ENCODE results near the gene KRTCAP2. TPM values are rescaled to one million over a fixed set of nuclear protein-coding genes. Genes with fewer than 3 reads are reported as not detected.
A peak's percentile ranks its signal among the peaks of the same experiment; 100 is the strongest.
"Not testable (repeated sequence)": the region's sequence is repeated elsewhere in the genome, so short reads cannot be mapped to it uniquely, and the experiment has no call there.

KRTCAP2 gene
- total RNA-seq, 2 experiments from 2014 or later = 170 to 190 TPM

DNA sequence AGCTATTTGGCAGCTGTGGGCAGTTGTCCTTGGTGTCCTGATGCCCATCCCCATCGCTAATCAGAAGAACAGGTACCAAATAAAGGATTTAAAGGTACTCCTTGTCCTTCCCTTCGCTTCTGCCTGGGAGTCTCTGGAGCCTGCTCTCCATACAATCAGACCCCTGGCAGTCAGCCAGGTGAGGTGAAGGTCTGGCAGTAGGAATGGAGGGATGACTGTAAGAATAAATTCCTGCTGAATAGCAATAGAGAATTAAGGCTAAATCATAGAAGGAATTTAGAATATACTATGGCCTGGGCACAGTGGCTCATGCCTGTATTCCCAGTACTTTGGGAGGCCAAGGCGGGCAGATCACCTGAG is 25.4 kb upstream of the KRTCAP2 start:
- Mint-ChIP-seq H3K4me3 (no peak overlapping the region), H3K4me1 (ENCODE audit: low read depth) (peaks cover 24% of the 10 kb centered on the region), H3K9me3 (ENCODE audit: insufficient read depth) (no peaks in the 10 kb centered on the region), H3K27me3 (ENCODE audit: low read depth) (no peaks in the 10 kb centered on the region), H3K27ac (no peak overlapping the region), H3K36me3 (ENCODE audit: low read depth) (no peaks in the 10 kb centered on the region)
- no peak for DNase-seq
- ChIA-PET CTCF (interaction anchor here (4.0 kb wide), 1 partner anchor 8 kb away, joined by 14 read pairs; the partner anchor contains the start of gene THBS3), POLR2A (no interaction called here)
- ATAC-seq = no peak

DNA sequence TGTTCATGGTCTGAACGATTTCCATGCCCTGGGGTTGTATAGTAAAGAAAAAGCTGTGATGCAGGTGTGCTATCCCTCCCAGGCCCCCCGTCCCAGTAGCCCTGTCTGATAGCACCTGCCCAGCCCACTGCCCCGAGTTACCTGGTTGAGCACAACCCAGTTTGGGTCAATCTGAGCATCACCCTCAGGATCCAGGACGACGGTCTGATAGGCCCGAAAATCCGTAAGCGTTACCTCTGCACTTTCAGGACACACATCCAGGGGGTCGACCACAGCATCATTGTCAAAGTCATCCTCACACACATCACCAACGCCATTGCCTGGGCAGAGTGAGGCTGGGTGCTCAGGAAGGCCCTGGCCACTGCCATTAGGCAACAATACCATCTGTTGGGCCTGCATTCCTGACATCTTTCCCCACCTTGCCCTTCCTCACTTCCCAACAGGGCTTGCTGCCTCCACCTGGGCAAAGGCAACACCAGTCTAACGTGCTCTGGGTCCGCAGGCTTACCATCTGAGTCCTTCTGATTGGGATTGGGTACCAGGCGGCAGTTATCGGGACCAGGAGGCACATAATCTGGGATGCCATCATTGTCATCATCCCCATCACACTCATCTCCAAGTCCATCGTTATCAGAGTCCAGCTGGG is 24.9 kb upstream of the KRTCAP2 start:
- no peak overlapping the region for H3K4me3 Mint-ChIP-seq
- DNase-seq (no peak), ATAC-seq (no peak)
- CTCF ChIA-PET = interaction anchor here (1.2 to 4.0 kb wide), 2 partner anchors 9 to 52 kb away, joined by 3 to 14 read pairs; partner anchors contain the start of gene THBS3
- POLR2A ChIA-PET = no interaction called here
- no peaks in the 10 kb centered on the region for H3K9me3 Mint-ChIP-seq (ENCODE audit: insufficient read depth)
- no peak overlapping the region for H3K27ac Mint-ChIP-seq
- H3K4me1 Mint-ChIP-seq (ENCODE audit: low read depth) = peaks cover 29% of the 10 kb centered on the region
- no peaks in the 10 kb centered on the region for H3K36me3 Mint-ChIP-seq (ENCODE audit: low read depth)
- no peaks in the 10 kb centered on the region for H3K27me3 Mint-ChIP-seq (ENCODE audit: low read depth)

DNA sequence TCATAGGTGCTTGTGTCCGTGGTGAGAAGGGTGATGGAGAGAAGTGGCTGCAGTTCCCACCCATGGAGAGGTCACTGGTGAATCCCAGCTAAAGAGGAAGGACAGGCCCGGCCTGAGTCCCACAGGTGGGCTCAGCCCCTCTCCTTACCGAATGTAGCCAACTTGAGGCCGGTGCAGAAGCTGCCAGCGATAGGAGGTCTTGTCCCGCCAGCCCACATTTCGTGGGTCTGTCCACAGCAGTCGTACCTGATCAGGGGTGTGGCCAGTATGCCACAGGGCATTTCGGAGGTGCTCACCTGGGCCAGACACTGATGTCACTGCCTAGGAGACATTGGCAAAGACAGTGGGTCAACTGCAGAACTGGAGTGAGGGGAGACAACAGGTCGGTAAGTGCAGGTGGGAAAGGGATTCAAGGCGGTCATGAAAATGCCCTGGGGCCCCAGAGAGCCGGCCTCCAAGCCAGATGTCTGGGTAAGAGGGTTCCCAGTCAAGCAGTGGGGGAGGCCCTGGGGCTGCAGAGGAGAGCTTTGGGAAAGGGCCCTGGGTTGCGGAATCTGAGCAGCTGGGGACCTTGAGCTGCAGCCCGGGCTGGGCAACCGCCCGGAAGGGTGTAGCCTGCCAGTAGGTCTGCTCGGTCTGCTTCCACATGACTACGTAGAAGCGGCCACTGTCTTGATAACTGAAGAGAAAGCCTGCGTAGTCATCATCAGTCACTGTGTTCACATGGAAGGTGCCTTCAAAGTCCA is 24.0 kb upstream of the KRTCAP2 start:
- POLR2A ChIA-PET = no interaction called here
- Mint-ChIP-seq H3K27ac (no peak overlapping the region), H3K4me3 (no peak overlapping the region)

DNA sequence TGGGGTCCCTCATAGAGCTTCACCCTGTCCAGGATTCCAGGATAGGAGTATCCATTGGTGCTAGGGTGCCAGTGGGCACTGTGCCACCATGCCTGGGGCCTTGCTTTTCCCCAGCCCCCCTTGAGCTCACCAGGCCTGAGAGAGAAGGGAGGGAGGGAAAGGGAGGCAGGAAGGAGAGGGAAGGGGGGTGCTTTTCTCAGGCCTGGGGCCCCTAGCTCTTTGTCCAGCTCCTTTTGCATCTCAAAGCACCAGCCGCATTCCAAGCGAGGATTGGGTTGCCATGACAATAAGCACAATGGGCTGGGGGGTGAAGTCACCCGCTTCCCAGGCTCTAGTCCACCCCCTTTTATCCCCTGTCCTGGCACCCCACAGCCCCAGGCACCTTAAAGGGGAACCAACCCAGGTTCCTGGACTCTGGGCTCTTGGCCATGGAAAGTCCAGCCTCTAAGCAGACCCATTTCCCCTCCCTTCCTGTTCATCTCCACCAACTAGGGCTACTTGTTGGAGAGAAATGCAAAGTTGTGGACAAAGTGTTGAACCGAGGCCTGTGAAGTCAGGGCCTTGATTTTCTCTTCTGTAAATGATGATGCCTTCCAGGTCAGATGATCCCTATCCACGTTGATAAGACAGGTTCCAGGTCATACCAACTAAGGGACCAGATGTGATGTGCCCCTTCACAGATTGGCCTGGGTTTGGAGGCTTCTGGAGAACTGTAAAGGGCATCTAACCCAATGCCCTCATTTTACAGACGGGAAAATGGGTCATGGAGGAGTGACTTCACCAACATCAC is 23.2 kb upstream of the KRTCAP2 start:
- ChIA-PET POLR2A (interaction anchor here (0.6 to 1.0 kb wide), 2 partner anchors 12 to 87 kb away, joined by 3 read pairs; partner anchors contain the start of gene THBS3), CTCF (interaction anchor here (1.2 to 4.0 kb wide), 3 partner anchors 10 to 111 kb away, joined by 3 to 14 read pairs (median 3); partner anchors contain the start of gene THBS3)
- no peak for ATAC-seq
- H3K36me3 Mint-ChIP-seq (ENCODE audit: low read depth) = no peaks in the 10 kb centered on the region
- H3K9me3 Mint-ChIP-seq (ENCODE audit: insufficient read depth) = no peaks in the 10 kb centered on the region
- H3K27me3 Mint-ChIP-seq (ENCODE audit: low read depth) = no peaks in the 10 kb centered on the region
- H3K27ac Mint-ChIP-seq = no peak overlapping the region
- H3K4me3 Mint-ChIP-seq = peak overlapping the region; percentile 65
- peaks cover 40% of the 10 kb centered on the region for H3K4me1 Mint-ChIP-seq (ENCODE audit: low read depth)
- no peak for DNase-seq

More for the DNA sequence above, 24.0 kb upstream of the KRTCAP2 start:
- Mint-ChIP-seq H3K36me3 (ENCODE audit: low read depth) (no peaks in the 10 kb centered on the region), H3K9me3 (ENCODE audit: insufficient read depth) (no peaks in the 10 kb centered on the region), H3K27me3 (ENCODE audit: low read depth) (no peaks in the 10 kb centered on the region), H3K4me1 (ENCODE audit: low read depth) (peaks cover 37% of the 10 kb centered on the region)
- CTCF ChIA-PET = interaction anchor here (1.2 to 4.0 kb wide), 3 partner anchors 9 to 53 kb away, joined by 3 to 14 read pairs (median 3); partner anchors contain the start of gene THBS3
- no peak for DNase-seq
- no peak for ATAC-seq

DNA sequence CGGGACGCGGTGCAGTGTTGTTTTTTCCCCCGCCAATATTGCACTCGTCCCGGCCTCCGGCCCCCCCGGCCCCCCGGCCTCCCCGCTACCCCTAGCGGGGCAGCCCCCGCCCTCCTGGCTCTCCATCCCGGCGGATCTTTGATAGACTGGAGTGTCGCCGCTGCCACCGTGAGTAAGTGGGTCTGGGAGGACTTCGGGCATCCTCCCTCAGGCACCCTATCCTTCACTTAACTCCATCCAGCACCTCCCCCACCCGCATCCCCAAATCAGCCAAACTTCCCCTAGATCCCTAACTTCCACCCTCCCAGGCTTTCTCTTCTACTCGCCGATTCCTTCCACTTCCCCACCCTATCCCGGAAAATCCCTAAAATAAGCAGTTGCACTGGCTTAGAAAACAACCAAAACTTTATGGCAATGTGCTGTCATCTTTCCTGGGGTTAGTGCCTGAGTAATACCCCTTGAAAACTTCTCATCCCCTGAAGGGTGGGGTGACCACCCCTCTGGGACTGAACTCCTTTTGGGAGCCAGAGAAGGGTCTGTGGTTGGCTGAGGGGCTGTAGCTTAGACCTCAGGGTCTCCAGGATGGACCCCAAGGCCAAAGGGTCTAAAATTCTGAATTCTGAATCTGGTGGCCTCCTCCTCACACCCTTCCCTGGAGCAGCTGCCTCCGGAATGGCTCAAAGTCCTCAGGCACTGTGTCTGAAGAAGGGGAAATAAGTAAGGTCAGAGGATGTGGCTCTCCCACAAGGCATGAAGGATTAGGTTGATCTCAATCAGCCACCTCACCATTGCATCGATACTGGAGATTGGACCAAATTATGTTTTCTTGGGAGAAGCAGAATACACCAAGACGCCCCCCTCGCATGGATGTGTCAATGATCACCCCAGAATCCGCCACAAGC is 22.3 kb upstream of the KRTCAP2 start:
- H3K4me3 Mint-ChIP-seq = peak overlapping the region; percentile 65
- POLR2A ChIA-PET = interaction anchor here (0.6 to 3.8 kb wide), 8 partner anchors 8 to 126 kb away, joined by 3 to 68 read pairs (median 7); partner anchors contain the start of genes KRTCAP2, RUSC1, SCAMP3 and SLC50A1
- DNase-seq (no peak), ATAC-seq (no peak)
- H3K27ac Mint-ChIP-seq = peak overlapping the region; percentile 58
- H3K4me1 Mint-ChIP-seq (ENCODE audit: low read depth) = peaks cover 40% of the 10 kb centered on the region
- H3K9me3 Mint-ChIP-seq (ENCODE audit: insufficient read depth) = no peaks in the 10 kb centered on the region
- H3K27me3 Mint-ChIP-seq (ENCODE audit: low read depth) = no peaks in the 10 kb centered on the region
- CTCF ChIA-PET = interaction anchor here (1.0 to 4.4 kb wide), 12 partner anchors 8 to 110 kb away, joined by 3 to 161 read pairs (median 10); partner anchors contain the start of genes HCN3, KRTCAP2, MTX1 and THBS3
- no peaks in the 10 kb centered on the region for H3K36me3 Mint-ChIP-seq (ENCODE audit: low read depth)

DNA sequence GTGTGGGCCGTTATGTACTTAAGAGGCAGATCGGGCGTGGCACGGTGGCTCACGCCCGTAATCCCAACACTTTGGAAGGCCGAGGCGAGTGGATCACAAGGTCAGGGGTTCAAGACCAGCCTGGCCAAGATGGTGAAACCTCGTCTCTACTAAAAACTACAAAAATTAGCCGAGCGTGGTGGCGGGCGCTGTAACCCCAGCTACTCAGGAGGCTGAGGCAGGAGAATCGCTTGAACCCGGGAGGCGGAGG is 20.8 kb upstream of the KRTCAP2 start:
- not testable (repeated sequence) for H3K27me3 Mint-ChIP-seq (ENCODE audit: low read depth); ATAC-seq; H3K9me3 Mint-ChIP-seq (ENCODE audit: insufficient read depth); DNase-seq; H3K36me3 Mint-ChIP-seq (ENCODE audit: low read depth)
- peak overlapping the region; percentile 98 for H3K27ac Mint-ChIP-seq
- H3K4me3 Mint-ChIP-seq = peak overlapping the region; percentile 84
- POLR2A ChIA-PET = interaction anchor here (1.0 to 3.8 kb wide), 11 partner anchors 9 to 258 kb away, joined by 3 to 68 read pairs (median 7); partner anchors contain the start of genes CLK2, KRTCAP2, MTX1 and PMVK
- H3K4me1 Mint-ChIP-seq (ENCODE audit: low read depth) = peaks cover 40% of the 10 kb centered on the region
- CTCF ChIA-PET = interaction anchor here (0.7 to 4.4 kb wide), 21 partner anchors 9 to 129 kb away, joined by 3 to 161 read pairs (median 6); partner anchors contain the start of genes HCN3, KRTCAP2, MTX1 and SCAMP3

DNA sequence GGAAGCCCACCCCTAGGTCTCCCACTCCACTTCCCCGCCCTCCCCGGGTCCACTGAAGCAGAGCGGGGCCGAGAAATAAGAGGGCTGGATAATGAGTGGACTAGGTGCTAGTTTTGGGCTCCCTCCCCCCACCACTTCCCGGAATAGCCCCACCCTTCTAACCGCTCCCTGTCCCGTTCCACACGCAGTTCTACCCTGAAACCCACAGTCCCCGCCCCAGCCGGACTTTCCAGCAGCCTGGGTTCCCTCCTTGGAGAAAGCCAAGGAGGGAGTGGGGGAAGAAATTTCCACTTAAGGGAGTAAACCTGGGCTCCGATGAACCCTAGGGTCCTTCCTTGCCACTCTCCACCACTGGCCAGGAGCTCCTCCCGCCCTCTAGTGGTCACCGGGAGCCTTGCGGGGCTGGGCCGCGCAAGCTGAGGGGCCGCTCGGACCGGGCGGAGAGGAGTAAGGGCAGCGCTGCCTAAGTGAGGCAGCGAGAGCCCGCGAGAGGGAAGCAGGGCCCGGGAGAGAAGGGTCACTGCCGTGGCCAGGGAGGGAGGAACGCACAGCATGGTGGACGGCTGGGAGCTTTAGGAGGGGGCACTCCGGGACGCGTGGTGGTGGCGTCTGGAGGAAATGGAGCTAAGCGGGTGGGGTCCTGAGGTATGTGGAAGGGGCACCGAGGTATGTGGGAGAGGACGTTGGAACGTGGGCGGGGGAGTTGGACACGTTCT is 20.3 kb upstream of the KRTCAP2 start:
- peak; percentile 49 for ATAC-seq
- H3K36me3 Mint-ChIP-seq (ENCODE audit: low read depth) = no peaks in the 10 kb centered on the region
- peak overlapping the region; percentile 98 for H3K27ac Mint-ChIP-seq
- POLR2A ChIA-PET = interaction anchor here (0.6 to 3.8 kb wide), 13 partner anchors 8 to 665 kb away, joined by 3 to 68 read pairs (median 5); partner anchors contain the start of genes CLK2, KRTCAP2, MTX1 and PMVK
- CTCF ChIA-PET = interaction anchor here (0.7 to 4.4 kb wide), 22 partner anchors 8 to 129 kb away, joined by 3 to 161 read pairs (median 6); partner anchors contain the start of genes HCN3, KRTCAP2, MTX1 and SCAMP3
- no peaks in the 10 kb centered on the region for H3K9me3 Mint-ChIP-seq (ENCODE audit: insufficient read depth)
- DNase-seq = peak; percentile 82
- H3K4me1 Mint-ChIP-seq (ENCODE audit: low read depth) = peaks cover 40% of the 10 kb centered on the region
- H3K4me3 Mint-ChIP-seq = peak overlapping the region; percentile 84
- H3K27me3 Mint-ChIP-seq (ENCODE audit: low read depth) = no peaks in the 10 kb centered on the region

DNA sequence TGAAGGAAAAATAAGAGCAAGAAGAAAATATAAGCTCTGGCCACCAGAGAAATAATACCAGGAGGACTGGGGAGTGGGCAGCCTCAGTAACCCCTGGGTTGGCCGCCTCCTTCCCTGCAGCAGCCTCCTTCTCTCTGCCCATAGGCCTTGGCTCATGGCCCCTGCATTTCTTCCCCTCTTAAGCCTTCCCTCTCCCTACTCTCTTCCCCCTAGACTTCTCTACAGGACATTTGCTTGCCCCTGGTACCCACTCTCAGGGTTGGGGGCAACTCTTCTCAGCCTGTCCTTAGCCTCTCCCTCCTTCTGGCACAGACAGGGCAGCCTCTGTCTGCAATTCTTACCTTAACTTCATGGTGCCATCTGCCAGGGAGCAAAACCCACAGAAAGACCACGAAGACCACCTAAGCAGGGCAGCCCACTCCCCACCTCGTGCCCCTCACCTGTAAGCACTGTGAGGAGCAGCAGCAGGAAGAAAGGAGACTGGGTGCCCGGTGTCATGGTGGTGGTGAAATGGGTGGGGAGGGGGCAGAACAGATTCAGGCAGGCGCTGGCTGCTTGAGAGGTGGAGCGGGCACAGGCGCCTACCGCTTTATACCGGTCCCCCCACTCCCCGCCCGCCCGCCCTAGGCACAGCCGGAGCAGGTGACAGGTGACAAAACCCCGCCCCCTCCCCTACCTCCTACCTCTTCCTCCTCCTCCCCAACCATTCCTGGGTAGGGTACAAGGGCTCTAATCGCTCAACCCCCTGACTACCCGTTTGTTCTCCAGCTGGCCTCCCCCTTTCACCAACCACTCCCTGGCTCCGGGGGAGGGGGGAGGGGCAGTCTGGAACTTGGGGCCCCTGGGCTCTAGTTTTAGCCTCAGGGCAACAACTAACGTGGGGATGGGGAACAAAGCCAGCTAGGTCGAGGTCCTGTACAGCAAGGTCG is 19.5 kb upstream of the KRTCAP2 start:
- no peaks in the 10 kb centered on the region for H3K36me3 Mint-ChIP-seq (ENCODE audit: low read depth)
- ATAC-seq (no peak), DNase-seq (peak; percentile 49)
- H3K4me1 Mint-ChIP-seq (ENCODE audit: low read depth) = peaks cover 47% of the 10 kb centered on the region
- ChIA-PET CTCF (interaction anchor here (1.0 to 4.4 kb wide), 18 partner anchors 8 to 130 kb away, joined by 3 to 161 read pairs (median 7); partner anchors contain the start of genes KRTCAP2, MTX1, SCAMP3 and SLC50A1), POLR2A (interaction anchor here (0.6 to 3.8 kb wide), 10 partner anchors 7 to 666 kb away, joined by 3 to 68 read pairs (median 4); partner anchors contain the start of genes CLK2, KRTCAP2, MTX1 and PMVK)
- peak overlapping the region; percentile 84 for H3K4me3 Mint-ChIP-seq
- H3K9me3 Mint-ChIP-seq (ENCODE audit: insufficient read depth) = no peaks in the 10 kb centered on the region
- H3K27ac Mint-ChIP-seq = peak overlapping the region; percentile 98
- no peaks in the 10 kb centered on the region for H3K27me3 Mint-ChIP-seq (ENCODE audit: low read depth)

DNA sequence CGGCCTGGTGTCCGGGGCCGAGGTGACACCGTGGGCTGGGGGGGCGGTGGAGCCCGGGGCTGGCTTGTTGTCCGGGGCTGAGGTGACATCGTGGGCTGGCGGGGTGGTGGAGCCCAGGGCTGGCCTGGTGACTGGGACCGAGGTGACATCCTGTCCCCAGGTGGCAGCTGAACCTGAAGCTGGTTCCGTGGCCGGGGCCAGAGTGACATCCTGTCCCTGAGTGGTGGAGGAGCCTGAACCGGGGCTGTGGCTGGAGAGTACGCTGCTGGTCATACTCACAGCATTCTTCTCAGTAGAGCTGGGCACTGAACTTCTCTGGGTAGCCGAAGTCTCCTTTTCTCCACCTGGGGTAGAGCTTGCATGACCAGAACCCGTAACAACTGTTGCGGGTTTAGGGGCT is 18.8 kb upstream of the KRTCAP2 start:
- no peaks in the 10 kb centered on the region for H3K9me3 Mint-ChIP-seq (ENCODE audit: insufficient read depth)
- no peaks in the 10 kb centered on the region for H3K36me3 Mint-ChIP-seq (ENCODE audit: low read depth)
- peaks cover 49% of the 10 kb centered on the region for H3K4me1 Mint-ChIP-seq (ENCODE audit: low read depth)
- H3K4me3 Mint-ChIP-seq = peak overlapping the region; percentile 64
- POLR2A ChIA-PET = interaction anchor here (3.8 kb wide), 1 partner anchor 17 kb away, joined by 68 read pairs; the partner anchor contains the start of genes KRTCAP2 and TRIM46
- CTCF ChIA-PET = interaction anchor here (1.0 to 4.4 kb wide), 7 partner anchors 11 to 107 kb away, joined by 3 to 161 read pairs (median 16); partner anchors contain the start of genes KRTCAP2, MTX1, SLC50A1 and THBS3
- no peaks in the 10 kb centered on the region for H3K27me3 Mint-ChIP-seq (ENCODE audit: low read depth)
- peak overlapping the region; percentile 92 for H3K27ac Mint-ChIP-seq
- ATAC-seq (no peak), DNase-seq (no peak)

All from activated CD8-positive, alpha-beta T cell treated with anti-CD3 and anti-CD28 coated beads, Interleukin-2, amount 10 ng/mL, durations not matched to agents 7 days and 5 days (primary cell).